NCI-H1930 (cell line): ENCODE measurements around the gene C21orf91.
"Not testable (repeated sequence)": the region's sequence is repeated elsewhere in the genome, so short reads cannot be mapped to it uniquely, and the experiment has no call there.

Experiments used
- DNase-seq, 2 experiments: peaks; one replicate each; lab custom pipeline; 2025; lab: John Stamatoyannopoulos, UW

The C21orf91 gene

GRCh38 chr21:17777072-17777765 lies 41.9 kb downstream of the C21orf91 start:
- DNase-seq = no peak

DNA sequence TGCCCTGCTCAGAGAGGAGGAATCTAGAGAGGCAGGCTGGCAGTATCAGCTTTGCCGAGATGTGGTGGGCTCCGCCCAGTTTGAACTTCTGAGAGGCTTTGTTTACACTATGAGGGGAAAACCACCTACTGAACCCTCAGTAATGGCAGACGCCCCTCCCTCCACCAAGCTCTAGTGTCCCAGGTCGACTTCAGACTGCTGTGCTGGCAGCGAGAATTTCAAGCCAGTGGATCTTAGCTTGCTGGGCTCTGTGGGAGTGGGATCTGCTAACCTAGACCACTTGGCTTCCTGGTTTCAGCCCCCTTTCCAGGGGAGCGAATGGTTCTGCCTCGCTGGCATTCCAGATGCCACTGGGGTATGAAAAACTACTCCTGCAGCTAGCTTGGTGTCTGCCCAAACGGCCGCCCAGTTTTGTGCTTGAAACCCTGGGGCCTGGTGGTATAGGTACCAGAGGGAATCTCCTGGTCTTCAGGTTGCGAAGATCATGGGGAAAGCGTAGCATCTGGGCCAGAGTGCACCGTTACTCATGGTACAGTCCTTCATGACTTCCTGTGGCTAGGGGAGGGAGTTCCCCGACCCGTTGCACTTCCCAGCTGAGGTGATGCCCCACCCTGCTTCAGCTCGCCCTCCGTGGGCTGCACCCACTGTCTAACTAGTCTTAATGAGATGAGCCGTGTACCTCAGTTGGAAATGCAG lies 43.6 kb downstream of the C21orf91 start:
- DNase-seq = no peak

GRCh38 chr21:17775021-17775420 lies 44.1 kb downstream of the C21orf91 start:
- DNase-seq = not testable (repeated sequence)

GRCh38 chr21:17769447-17769845 lies 49.7 kb downstream of the C21orf91 start:
- no peak for DNase-seq

DNA sequence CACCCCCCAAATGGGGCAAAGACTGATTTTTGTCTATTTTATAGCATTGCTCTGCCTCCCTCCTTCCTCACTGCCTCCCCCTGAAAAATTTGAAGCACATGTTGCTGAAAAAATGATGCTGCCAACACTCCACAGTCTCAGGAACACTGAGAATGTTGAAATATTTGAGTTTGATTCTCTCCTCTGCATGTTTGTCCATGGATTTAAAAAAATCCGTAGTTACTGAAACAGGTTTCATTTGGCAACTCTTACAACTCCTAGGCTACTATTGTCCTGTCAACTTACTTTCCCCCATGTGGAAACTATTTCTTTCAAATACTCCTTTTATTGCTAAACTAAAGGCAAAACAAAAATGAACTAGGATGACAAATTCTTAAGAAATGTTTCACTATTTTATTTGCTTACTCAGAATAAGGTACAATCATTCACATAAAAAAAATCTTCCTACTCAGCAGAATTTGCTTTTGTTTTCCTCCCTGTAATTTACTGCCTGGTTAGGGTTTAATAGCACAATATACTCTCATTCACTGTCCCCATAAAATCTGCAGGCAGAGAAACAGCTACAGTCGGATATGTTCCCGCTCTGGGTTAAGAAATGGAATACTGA lies 50.2 kb downstream of the C21orf91 start:
- DNase-seq = no peak

DNA sequence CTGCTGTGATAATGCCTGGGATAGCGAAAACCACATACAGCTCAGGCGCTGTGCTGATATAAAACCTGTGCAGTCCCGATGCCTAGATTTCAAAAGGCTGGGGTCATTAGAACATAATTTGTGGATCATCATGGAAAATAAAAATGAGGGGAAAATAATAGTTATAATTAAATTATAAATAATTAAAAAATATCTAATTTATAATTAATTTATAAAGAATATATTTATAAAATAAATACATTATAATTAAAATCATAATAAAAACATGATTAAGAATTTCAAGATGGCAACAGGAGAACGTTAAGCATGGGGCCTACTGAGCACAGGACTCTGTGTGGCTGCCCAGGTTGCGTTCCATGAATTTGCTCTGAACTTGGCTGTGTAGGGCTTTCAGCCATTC lies 53.9 kb downstream of the C21orf91 start:
- DNase-seq = no peak

DNA sequence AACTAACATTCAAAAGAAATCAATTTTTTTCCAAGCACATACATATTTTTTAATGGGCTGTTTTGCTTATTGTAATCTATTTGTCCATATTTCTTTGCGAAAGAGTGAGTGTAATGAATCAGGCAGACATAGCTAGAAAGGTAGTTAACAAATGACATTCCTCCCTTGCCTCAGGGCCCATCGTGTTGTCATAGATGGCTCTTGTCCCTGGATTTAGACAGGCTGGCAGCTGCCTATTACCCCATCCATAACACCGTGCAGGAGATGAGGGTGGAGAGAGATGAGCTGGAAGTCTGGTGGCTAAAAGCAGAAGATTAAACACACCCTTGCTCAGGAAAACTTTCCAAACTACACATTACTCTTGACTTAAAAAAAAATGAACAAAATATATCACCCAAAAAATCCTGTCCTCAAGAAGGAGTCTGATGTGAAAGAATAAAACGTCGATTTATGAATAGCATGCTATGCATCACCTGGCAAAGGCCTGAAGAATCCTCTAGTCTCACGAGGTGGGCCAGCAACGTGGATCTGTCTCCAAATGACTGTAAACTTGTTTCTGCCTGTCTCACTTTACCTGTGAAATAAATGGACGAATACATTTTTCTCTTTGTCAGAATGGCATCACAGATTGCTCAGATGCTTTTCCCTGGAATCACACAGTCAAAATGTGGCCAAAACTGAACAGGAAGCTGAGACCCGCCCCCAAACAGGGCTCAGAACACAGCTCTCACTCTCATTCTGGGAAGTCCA lies 55.7 kb downstream of the C21orf91 start:
- DNase-seq = no peak

DNA sequence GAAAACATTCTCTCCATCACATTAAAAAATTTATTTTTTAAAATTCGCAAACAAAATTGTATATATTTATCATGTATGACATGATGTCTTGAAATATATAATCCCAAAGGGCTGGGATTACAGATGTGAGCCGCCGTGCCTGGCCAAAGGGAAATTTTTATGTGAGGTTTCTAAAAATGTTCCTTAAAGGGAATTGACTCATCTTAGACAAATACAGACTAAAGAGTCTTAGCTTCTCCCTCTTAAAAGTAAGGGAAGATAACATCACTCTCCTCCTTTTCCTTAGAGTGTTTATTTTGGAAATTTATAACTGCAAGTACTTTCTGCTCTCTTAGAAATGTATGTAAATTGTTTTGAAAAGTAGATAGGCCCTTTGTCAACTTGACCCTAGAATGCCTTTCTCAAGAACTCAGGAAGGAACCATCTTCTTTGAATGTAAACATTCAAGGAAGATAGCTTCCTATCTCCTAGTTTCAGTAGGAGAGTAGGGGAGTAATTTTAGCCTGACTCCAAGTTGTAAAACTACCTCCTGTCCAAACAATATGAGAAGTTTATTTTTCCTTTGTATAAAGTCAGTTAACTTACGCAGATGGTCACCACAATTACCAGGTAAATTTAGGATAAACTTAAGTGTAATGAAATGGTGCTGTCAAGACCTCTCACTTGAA lies 59.5 kb downstream of the C21orf91 start:
- DNase-seq = no peak

DNA sequence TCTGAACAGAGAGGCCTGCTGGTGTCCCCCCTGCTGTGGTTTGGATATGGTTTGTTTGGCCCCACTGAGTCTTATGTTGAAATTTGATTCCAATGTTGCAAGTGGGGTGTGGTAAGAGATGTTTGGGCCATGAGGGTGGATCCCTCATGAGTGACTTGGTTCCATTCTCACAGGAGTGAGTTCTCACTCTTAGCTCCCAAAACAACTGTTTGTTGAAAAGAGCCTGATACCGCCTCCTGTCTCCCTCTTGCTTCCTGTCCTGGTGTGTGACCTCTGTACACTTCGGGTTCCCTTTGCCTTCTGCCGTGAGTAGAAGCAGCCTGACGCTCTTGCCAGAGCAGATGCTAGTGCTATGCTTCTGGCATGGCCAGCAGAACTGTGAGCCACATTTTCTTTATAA lies 60.5 kb downstream of the C21orf91 start:
- DNase-seq = no peak

GRCh38 chr21:17757671-17758070 lies 61.5 kb downstream of the C21orf91 start:
- no peak for DNase-seq

GRCh38 chr21:17753736-17754135 lies 65.4 kb downstream of the C21orf91 start:
- no peak for DNase-seq

DNA sequence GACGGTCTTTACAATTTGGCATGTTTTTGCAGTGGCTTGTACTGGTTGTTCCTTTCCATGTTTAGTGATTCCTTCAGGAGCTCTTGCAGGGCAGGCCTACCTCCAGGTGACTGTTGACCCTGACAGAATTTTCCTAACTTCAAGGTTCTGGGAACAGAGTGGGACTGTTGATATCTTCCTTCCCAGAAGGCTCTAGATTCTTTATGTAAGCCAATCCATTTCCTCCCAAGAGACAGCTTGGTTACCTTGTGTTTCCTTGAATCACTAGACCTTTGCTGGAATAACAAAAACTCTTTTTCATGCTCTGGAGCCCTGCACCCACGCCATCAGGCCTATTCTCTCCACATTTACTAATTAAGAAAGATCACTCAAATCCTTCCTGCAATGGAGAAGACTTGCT lies 67.0 kb downstream of the C21orf91 start:
- no peak for DNase-seq

- DNase-seq = no peak
Observed at GRCh38 chr21:17746920-17747319, 72.2 kb downstream of the C21orf91 start.

GRCh38 chr21:17745086-17745485 lies 74.1 kb downstream of the C21orf91 start:
- DNase-seq = no peak

GRCh38 chr21:17742940-17743592 lies 76.1 kb downstream of the C21orf91 start:
- no peak for DNase-seq

DNA sequence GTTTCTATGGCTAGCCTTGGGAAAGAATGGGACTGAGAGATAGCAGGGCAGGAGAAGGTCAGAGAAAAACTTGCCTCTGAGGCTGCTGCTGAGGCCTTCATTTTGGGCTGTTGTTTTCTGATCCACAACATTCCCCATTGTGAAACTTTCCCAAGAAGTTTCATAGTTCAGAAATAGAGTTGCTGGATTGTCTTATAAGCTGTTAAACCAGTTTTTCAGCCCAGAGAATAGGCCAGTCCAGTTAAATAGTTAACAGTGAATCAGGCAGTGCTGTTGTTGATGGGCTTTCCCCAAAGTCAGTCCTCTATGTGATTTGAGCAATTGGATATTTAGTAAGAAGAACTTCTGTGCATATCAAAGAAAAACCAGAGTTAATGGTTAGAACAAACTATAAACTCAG lies 77.0 kb downstream of the C21orf91 start:
- DNase-seq = no peak
